ENCODE measurements around the gene FYB2. TPM values are rescaled to one million over a fixed set of nuclear protein-coding genes. Genes with fewer than 3 reads are reported as not detected.

Gene FYB2
- total RNA-seq, 2 donors from 2014 or later = not detected

DNA sequence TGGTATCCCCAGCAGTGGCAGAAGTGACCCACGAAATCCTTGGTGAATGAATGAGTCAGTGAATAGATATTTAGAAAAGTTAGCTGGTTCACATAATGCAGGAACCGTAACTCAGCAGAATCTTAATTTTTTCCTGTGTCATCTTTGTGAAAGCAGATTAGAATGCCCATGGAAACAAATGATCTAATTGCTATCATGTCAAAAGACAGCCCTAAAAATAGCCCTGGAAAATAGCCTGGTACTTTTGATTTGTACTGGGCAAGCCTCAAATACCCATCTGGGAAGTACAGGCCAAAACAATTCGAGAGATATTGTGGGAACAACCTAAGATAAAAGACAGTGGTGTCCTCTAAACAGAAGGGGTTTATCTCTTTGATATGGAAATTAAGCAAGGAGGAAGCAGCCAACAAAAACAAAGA, 21.1 kb downstream of the FYB2 start:
- no peaks in the 10 kb centered on the region for H3K36me3 ChIP-seq
- H3K27ac ChIP-seq = no peak overlapping the region
- H3K4me1 ChIP-seq (ENCODE audit: control insufficient read depth in 1 of 2, low read depth in 2 of 2) = no peaks in the 10 kb centered on the region
- TF ChIP-seq CTCF (IDR thresholded peaks at IDR 0.05) = no peak
- no peak overlapping the region for H3K4me3 ChIP-seq
- DNase-seq (ENCODE audit: low spot score) (no peak), ATAC-seq (ENCODE audit: insufficient number of reproducible peaks, low FRiP score, low read depth) (no peak)
- no peaks in the 10 kb centered on the region for H3K9me3 ChIP-seq
- H3K27me3 ChIP-seq (replicated peaks; ENCODE audit: insufficient read depth) = no peaks in the 10 kb centered on the region

DNA sequence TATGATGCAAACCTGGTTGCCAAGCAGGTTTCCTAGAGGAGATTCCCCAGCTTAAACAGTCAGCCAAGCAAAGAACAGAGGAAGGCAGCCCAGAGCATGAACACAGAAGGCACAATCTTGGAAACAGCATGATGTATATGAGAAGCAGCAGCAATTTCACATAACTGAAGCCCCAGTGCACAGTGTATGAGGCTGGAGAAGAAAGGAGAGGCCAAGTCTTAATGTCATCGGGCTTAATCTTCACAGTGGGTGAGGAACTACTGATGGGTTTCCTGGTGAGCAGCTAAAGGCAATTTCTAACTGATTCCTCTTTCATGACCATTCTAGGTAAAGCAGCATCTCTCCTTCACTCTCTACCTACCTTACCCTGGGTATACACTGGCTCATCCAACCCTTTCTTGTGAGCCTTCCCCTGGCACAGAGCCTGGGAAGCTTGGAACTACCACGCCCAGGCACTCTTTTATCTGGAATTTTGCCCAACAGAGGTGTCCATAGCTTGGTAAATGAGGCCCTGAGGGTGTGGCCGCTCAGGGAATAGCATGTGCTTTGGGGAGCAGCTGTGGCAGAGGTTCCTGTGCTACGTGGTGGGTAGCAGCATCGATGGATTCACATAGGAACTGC, 22.0 kb downstream of the FYB2 start:
- DNase-seq (ENCODE audit: low spot score) (no peak), ATAC-seq (ENCODE audit: insufficient number of reproducible peaks, low FRiP score, low read depth) (no peak)
- H3K9me3 ChIP-seq = no peaks in the 10 kb centered on the region
- H3K4me1 ChIP-seq (ENCODE audit: control insufficient read depth in 1 of 2, low read depth in 2 of 2) = no peaks in the 10 kb centered on the region
- TF ChIP-seq CTCF (IDR thresholded peaks at IDR 0.05) = no peak
- H3K27me3 ChIP-seq (replicated peaks; ENCODE audit: insufficient read depth) = no peaks in the 10 kb centered on the region
- H3K4me3 ChIP-seq = no peak overlapping the region
- no peaks in the 10 kb centered on the region for H3K36me3 ChIP-seq
- no peak overlapping the region for H3K27ac ChIP-seq

DNA sequence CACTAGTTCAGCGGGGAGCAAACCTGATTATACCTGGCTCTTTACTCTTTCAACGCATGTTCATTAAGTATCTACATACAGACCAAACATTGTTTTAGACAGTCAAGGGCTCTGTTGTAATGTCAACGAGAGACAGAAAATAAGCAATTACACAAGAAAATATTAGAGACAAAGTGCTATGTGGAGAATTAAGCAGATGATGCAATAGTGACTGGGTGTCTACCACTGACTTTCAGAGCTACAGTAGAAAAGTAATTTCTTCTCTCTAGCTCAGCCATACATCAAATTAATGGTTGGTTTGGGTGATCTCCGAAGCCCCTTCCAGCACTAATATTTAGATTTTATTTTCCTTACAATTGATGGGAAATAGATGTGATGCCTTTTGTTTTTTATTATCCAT, 23.3 kb downstream of the FYB2 start:
- no peak for TF ChIP-seq CTCF (IDR thresholded peaks at IDR 0.05)
- no peak for DNase-seq (ENCODE audit: low spot score)
- H3K36me3 ChIP-seq = no peaks in the 10 kb centered on the region
- H3K27me3 ChIP-seq (replicated peaks; ENCODE audit: insufficient read depth) = no peaks in the 10 kb centered on the region
- no peak for ATAC-seq (ENCODE audit: insufficient number of reproducible peaks, low FRiP score, low read depth)
- no peak overlapping the region for H3K4me3 ChIP-seq
- H3K4me1 ChIP-seq (ENCODE audit: control insufficient read depth in 1 of 2, low read depth in 2 of 2) = no peaks in the 10 kb centered on the region
- H3K27ac ChIP-seq = no peak overlapping the region
- H3K9me3 ChIP-seq = no peaks in the 10 kb centered on the region

- no peak for ATAC-seq (ENCODE audit: insufficient number of reproducible peaks, low FRiP score, low read depth)
- Histone ChIP-seq H3K4me3 (no peak overlapping the region), H3K4me1 (ENCODE audit: control insufficient read depth in 1 of 2, low read depth in 2 of 2) (no peaks in the 10 kb centered on the region), H3K27me3 (replicated peaks; ENCODE audit: insufficient read depth) (no peaks in the 10 kb centered on the region), H3K9me3 (no peaks in the 10 kb centered on the region), H3K27ac (no peak overlapping the region), H3K36me3 (no peaks in the 10 kb centered on the region)
- DNase-seq (ENCODE audit: low spot score) = no peak
- TF ChIP-seq CTCF (IDR thresholded peaks at IDR 0.05) = no peak
Measured at GRCh38 chr1:56790036-56790435, 29.2 kb downstream of the FYB2 start.

GRCh38 chr1:56788588-56788987, 30.6 kb downstream of the FYB2 start:
- DNase-seq (ENCODE audit: low spot score) = no peak
- no peak overlapping the region for H3K4me3 ChIP-seq
- H3K9me3 ChIP-seq = no peaks in the 10 kb centered on the region
- no peaks in the 10 kb centered on the region for H3K27me3 ChIP-seq (replicated peaks; ENCODE audit: insufficient read depth)
- ATAC-seq (ENCODE audit: insufficient number of reproducible peaks, low FRiP score, low read depth) = no peak
- no peaks in the 10 kb centered on the region for H3K36me3 ChIP-seq
- no peak overlapping the region for H3K27ac ChIP-seq
- H3K4me1 ChIP-seq (ENCODE audit: control insufficient read depth in 1 of 2, low read depth in 2 of 2) = no peaks in the 10 kb centered on the region
- TF ChIP-seq CTCF (IDR thresholded peaks at IDR 0.05) = no peak
